ENCODE data around the gene MT1H.

- TF ChIP-seq EZH2 (IDR thresholded peaks at IDR 0.05; ENCODE audit: insufficient read depth, poor library complexity, severe bottlenecking) (no peak), EZH2phosphoT487 (IDR thresholded peaks at IDR 0.05; ENCODE audit: insufficient read depth, low read depth) (no peak)
These were observed 9.6 kb downstream of the MT1H start for GRCh38 chr16:56679078-56679730.
